ENCODE measurements around the gene C2CD5. TPM values are rescaled to one million over a fixed set of nuclear protein-coding genes. Genes with fewer than 3 reads are reported as not detected.

Gene C2CD5
- total RNA-seq, 3 donors from 2014 or later (not counting 1 experiment from before 2014, with no cell fraction given): 31.2 to 42.8 (median 41.9) TPM

DNA sequence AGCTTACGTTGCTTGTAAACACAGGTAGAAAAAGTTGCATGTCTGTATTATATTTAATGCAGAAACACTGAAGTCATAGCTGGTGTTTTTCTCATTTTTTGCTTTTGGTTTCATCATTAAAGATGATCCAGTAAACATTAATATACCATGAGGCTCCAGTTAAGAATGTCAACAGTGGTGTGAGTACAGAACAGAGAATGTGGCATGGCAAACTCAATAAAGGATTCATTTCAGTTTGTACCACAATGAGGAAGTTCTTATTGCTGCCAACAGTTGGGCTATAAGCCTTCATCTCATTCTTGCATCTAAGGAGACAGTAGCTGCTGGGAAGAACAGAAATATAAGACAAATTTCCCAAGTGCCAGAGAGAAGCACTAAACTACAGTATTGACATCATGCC lies 137.7 kb downstream of the C2CD5 start:
- H3K27ac Mint-ChIP-seq: no peak overlapping the region
- H3K4me1 Mint-ChIP-seq: peaks cover 18 to 20% of the 10 kb centered on the region in 2 donors
- Histone ChIP-seq H3K27ac (ENCODE audit: low read length) (no peak overlapping the region), H3K9me3 (ENCODE audit: control insufficient read depth, insufficient read depth, low read length) (no peaks in the 10 kb centered on the region), H3K4me1 (ENCODE audit: control insufficient read depth, insufficient read depth, low read length) (peaks cover 17% of the 10 kb centered on the region), H3K36me3 (ENCODE audit: control insufficient read depth, insufficient read depth, low read length) (no peaks in the 10 kb centered on the region), H3K27me3 (ENCODE audit: control insufficient read depth, insufficient read depth, low read length) (no peaks in the 10 kb centered on the region), H3K4me3 (ENCODE audit: low read length) (no peak overlapping the region)
- H3K36me3 Mint-ChIP-seq: no peaks in the 10 kb centered on the region
- TF ChIP-seq, protein P1, sequence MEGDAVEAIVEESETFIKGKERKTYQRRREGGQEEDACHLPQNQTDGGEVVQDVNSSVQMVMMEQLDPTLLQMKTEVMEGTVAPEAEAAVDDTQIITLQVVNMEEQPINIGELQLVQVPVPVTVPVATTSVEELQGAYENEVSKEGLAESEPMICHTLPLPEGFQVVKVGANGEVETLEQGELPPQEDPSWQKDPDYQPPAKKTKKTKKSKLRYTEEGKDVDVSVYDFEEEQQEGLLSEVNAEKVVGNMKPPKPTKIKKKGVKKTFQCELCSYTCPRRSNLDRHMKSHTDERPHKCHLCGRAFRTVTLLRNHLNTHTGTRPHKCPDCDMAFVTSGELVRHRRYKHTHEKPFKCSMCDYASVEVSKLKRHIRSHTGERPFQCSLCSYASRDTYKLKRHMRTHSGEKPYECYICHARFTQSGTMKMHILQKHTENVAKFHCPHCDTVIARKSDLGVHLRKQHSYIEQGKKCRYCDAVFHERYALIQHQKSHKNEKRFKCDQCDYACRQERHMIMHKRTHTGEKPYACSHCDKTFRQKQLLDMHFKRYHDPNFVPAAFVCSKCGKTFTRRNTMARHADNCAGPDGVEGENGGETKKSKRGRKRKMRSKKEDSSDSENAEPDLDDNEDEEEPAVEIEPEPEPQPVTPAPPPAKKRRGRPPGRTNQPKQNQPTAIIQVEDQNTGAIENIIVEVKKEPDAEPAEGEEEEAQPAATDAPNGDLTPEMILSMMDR (IDR thresholded peaks at IDR 0.05): no peak
- intact Hi-C loops (cut with micrococcal nuclease): no loop called here
- ATAC-seq (no peak), DNase-seq (no peak)
- no peak overlapping the region for H3K4me3 Mint-ChIP-seq
- no CpG with 5 or more reads among the region's 1 CpG for WGBS (ENCODE audit: insufficient coverage)
- peaks cover 0 to 2% of the 10 kb centered on the region in 2 donors for H3K9me3 Mint-ChIP-seq
- H3K27me3 Mint-ChIP-seq (ENCODE audit: low read depth in 2 of 2): peaks cover under 1 to 4% of the 10 kb centered on the region in 2 donors

DNA sequence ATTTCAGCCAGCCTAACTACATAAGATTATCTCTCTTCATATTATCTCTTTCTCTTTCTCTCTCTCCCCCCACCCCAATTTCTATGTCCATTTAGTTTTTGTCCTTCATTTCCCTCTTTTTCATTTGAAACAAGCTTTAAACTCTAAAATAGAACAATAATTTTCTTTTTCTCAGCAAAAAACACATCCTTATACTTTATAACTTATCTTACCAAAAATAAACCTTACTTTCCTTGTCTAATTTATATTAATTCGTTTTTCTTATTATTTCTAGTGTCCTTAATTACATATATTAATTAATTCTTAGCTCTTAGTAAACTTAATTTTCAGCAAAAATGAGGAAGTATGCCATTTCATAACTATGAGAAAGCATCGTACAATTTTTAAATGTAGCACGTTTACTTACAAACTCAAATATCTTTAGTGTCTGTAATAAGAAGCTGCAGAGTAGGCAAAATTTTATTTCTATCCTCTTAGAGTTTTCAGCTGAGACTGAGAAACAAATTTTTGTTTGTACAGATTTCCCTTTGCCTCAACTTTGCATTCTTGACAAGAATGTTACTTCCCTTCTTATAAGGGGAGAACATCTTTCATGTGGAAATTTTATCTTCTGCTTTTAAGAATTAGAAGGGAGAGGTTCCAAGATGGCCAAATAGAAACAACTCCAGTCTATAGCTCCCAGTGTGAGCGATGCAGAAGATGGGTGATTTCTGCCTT lies 144.7 kb downstream of the C2CD5 start:
- peaks cover 4 to 8% of the 10 kb centered on the region in 2 donors for H3K27me3 Mint-ChIP-seq (ENCODE audit: low read depth in 2 of 2)
- WGBS (ENCODE audit: insufficient coverage): 100% methylated on average over 1 of the region's 4 CpGs
- TF ChIP-seq, protein P1 (IDR thresholded peaks at IDR 0.05): no peak
- H3K36me3 Mint-ChIP-seq: no peaks in the 10 kb centered on the region
- DNase-seq (no peak), ATAC-seq (no peak)
- no peak overlapping the region for H3K27ac ChIP-seq (ENCODE audit: low read length)
- H3K4me3 ChIP-seq (ENCODE audit: low read length): no peak overlapping the region
- H3K9me3 Mint-ChIP-seq: peaks cover 0 to 2% of the 10 kb centered on the region in 2 donors
- peaks cover 25 to 28% of the 10 kb centered on the region in 2 donors for H3K4me1 Mint-ChIP-seq
- H3K27ac Mint-ChIP-seq: no peak overlapping the region
- no peaks in the 10 kb centered on the region for H3K36me3 ChIP-seq (ENCODE audit: control insufficient read depth, insufficient read depth, low read length)
- intact Hi-C loops (cut with micrococcal nuclease): no loop called here
- no peaks in the 10 kb centered on the region for H3K27me3 ChIP-seq (ENCODE audit: control insufficient read depth, insufficient read depth, low read length)
- peaks cover 5% of the 10 kb centered on the region for H3K9me3 ChIP-seq (ENCODE audit: control insufficient read depth, insufficient read depth, low read length)
- H3K4me3 Mint-ChIP-seq: no peak overlapping the region
- H3K4me1 ChIP-seq (ENCODE audit: control insufficient read depth, insufficient read depth, low read length): peaks cover 8% of the 10 kb centered on the region

Other genes with a start within 250 kb of the C2CD5 start
- under 1 TPM in 2 of 3 donors, not detected in 1; 0.60 to 0.79 TPM for gene ST8SIA1, start 209.8 kb downstream of the C2CD5 start, total RNA-seq
- gene ETNK1, start 80.6 kb upstream of the C2CD5 start, total RNA-seq: 100 to 1,000 TPM in 1 of 3 donors, 10 to 100 TPM in 2; 77.6 to 101 (median 85.2) TPM

Data from natural killer cell (primary cell).